GM18907 (cell line): ENCODE results near the gene GSTT4.
"Not testable (repeated sequence)": the region's sequence is repeated elsewhere in the genome, so short reads cannot be mapped to it uniquely, and the experiment has no call there.

Experiments used
- ATAC-seq: cut with Tn5 transposase; IDR thresholded peaks from one replicate; pipeline ENCODE4 v1.9.1; 2021; ENCODE audit warnings: mild to moderate bottlenecking, moderate library complexity; ENCODE audit not compliant: unreplicated experiment

GSTT4 gene

DNA sequence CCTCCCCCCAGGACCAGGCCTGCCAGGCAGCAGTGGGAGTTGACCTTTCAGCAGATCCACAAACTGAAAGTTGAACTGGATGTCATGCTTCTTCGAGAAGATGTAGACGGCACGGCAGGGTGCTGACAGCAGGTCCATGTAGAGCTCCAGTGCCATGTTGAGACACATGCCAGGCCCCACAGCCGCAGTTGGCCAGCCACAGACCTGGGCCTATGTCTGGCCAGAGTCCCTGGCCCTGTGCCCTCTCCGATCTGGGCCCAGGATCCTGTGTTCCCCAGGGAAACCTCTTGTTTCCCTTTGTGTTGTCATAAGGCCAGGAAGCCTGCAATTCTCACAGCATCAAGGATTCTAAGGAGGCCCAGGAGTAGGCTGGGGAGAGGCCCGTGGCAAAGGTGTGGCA, at the start of gene GSTT4:
Gene GSTT4, minus strand, starts transcription at position 253 of the 400 bp plus-strand sequence. Its CDS starts 97 bp downstream, at position 156.
- ATAC-seq: no peak

- ATAC-seq: no peak
These were observed 49.1 kb upstream of the GSTT4 start for GRCh38 chr22:24054356-24054755.

- no peak for ATAC-seq
These were observed 48.4 kb upstream of the GSTT4 start for GRCh38 chr22:24053481-24054226.

GRCh38 chr22:24051568-24051967, 46.3 kb upstream of the GSTT4 start:
- ATAC-seq: no peak

- ATAC-seq: no peak
These were observed 45.8 kb upstream of the GSTT4 start for GRCh38 chr22:24051028-24051427.

DNA sequence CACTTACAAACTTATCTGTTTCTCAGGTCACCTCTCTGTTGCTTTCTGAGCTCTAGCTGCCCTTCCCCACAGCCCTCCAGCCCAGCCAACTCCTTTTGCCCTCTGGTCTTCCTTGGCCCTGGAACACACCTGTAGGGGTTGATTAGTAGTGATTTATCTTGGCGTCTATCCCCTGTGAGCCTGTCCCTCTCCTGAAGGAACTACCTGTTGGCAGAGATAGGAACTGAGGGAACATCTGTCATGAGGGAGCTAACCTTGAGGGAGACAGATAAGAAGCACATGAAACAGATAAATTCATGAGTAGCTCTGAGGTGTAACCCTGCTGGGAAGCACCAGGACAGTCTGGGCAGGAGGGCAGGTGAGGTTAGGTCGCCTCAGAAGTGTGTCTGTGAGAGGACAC, 44.7 kb upstream of the GSTT4 start:
- no peak for ATAC-seq

- no peak for ATAC-seq
These were observed 44.0 kb upstream of the GSTT4 start for GRCh38 chr22:24049211-24049610.

- ATAC-seq: no peak
These were observed 40.8 kb upstream of the GSTT4 start for GRCh38 chr22:24046024-24046423.

DNA sequence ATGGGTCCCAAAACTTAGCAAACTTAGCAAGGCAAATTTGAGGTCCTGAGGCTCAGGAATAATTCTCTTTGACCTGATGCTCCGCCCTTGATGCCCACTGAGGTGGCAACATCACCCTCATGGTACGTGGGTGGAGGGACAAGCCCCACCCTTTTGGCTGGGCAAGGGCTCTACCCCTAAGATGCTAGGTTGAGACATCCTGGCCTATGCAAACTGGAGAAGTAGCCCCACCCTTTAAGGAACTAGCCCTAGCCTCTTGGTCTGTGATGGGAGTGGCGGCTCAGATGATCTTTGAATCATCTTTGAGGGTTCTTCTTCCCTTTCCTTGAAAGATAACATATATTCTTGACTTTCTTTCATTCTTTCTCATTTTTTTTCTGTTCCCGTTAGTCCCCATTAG, 38.7 kb upstream of the GSTT4 start:
- no peak for ATAC-seq

DNA sequence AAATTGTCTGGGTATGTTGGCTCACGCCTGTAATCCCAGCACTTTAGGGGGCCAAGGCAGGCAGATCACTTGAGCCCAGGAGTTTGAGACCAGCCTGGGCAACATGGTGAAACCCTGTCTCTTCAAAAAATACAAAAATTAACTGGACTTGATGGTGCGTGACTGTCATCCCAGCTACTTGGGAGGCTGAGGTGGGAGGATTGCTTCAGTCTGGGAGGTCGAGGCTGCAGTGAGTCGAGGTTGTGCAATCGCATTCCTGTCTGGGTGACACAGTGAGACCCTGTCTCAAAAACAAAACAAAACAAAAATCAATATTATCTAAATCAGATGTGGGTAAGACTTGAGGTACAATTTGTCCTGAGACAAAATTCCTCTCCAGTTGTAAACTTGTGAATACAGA, 38.2 kb upstream of the GSTT4 start:
- ATAC-seq: not testable (repeated sequence)

GRCh38 chr22:24040946-24041345, 35.7 kb upstream of the GSTT4 start:
- ATAC-seq: no peak

DNA sequence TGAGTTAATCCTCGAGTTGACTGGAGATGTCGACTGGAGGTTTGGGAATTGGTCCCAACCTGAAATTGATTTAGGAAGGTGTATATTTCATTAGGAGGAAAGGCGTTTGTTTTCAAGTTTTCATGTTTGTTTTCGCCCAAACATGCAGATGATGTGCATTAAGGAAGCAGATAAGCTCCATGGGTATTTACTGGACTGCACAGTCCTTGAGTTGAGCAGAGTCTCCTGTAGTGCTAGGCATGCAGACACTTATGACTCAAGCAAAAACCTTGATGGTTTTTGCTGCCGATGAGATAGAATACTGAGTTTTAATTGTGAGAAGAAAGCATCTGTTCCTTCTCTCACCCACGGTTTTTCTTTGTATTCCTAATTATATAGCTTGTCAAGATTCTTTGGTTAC, 33.8 kb upstream of the GSTT4 start:
- ATAC-seq: no peak

DNA sequence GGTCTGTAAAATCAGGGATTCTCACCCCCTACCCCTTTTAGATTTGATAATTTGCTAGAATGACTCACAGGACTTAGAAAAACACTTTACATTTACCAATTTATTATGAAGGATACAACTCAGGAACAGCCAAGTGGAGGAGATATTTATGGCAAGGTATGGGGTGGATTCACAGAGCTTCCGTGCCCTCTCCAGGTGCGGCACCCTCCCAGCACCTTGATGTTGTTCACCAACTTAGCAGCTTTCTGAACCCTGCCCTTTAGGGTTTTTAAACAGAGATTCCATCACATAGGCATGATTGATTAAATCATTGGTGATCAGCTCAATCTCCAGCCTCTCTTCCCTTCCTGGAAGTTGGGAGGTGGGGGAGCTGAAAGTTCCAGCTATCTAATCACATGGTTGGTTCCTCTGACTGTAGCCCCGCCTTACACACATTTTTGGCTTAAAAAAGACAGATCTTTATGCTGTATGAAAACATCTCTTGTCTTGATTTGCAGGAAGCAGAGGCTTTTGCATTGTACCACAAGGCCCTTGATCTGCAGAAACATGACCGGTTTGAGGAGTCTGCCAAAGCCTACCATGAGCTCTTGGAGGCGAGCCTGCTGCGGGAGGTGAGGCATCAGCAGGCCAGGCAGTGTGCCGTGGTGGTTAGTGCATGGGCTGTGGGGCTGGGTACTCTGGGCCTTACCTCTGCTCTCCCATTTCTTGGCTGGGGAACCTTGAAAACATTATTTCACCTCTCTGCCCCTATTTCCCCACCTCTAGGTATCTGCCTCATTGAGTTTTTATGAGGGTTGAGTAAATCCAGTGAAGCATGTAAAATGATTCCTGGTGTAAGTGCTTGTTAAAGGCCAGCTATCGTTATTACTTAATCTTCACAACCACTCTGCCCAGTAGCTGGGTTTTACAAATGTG, 32.9 kb upstream of the GSTT4 start:
- ATAC-seq: no peak

DNA sequence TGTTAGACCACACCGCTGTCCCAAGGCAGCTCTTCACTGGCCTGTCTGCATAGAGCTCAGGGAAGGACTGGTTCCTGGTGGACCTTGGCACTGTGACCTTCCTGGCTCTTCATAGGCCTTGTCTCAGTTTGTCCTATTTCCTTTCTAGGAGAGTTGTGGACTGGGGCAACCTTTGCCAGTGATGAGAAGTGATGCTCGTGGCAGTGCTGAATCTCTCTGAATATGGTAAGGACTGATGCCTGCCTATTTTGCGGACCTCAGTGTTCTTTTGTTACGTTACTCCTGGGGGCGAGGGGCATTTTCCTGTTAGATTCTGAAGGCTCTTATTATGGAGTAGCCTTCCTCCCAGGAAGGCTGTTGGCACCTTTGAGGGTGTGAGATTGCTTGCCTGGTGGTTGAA, 30.0 kb upstream of the GSTT4 start:
- ATAC-seq: no peak

- no peak for ATAC-seq
These were observed 28.5 kb upstream of the GSTT4 start for GRCh38 chr22:24033731-24034130.

- no peak for ATAC-seq
These were observed 25.0 kb upstream of the GSTT4 start for GRCh38 chr22:24030186-24030702.

- ATAC-seq: no peak
These were observed 24.1 kb upstream of the GSTT4 start for GRCh38 chr22:24029304-24029703.

- ATAC-seq: no peak
These were observed 23.3 kb upstream of the GSTT4 start for GRCh38 chr22:24028533-24028932.

DNA sequence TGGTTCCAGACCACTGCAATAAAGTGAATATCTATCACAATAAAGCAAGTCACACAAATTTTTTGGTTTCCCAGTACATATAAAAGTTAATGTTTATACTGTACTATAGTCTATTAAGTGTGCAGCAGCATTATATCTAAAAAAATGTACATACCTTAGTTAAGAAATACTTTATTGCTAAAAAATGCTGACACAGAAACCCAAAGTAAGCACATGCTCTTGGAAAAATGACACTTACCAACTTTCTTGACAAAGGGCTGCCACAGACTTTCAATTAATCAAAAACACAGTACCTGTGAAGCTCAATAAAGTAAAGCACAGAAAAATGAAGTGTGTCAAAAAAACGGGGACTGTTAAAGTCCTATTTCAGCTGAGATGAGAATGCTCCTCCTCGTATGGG, 22.7 kb upstream of the GSTT4 start:
- no peak for ATAC-seq

DNA sequence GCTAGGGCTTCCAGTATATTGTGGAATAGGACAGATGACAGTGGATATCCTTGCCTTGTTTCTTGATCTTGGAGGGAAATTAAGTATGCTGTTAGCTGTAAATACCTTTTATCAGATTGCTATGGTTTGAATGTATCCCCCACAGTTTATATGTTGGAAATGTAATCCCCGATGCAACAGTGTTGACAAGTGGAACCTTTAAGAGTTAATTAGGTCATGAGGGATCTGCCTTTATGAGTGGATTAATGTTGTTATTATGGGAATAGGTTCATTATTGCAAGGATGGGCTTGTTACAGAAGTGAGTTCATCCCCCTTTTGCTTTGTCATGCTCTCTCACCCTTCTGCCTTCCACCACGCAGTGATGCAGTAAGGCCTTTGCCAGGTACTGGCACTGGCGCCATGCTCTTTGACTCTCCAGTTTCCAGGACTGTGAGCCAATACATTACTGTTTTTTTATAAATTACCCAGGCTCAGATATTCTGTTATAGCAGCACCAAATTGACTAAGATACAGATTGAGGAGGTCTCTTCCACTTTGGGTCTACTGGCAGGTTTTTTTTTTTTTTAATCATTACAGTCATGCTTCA, 22.2 kb upstream of the GSTT4 start:
- ATAC-seq: no peak

GRCh38 chr22:24026733-24027132, 21.5 kb upstream of the GSTT4 start:
- no peak for ATAC-seq
